ENCODE measurements around the gene ROCK2. TPM values are rescaled to one million over a fixed set of nuclear protein-coding genes. Genes with fewer than 3 reads are reported as not detected.

Gene ROCK2
- total and polyA plus RNA-seq, 2 of the 13 experiments (the other 11 are each of a cell fraction or from before 2014, with no cell fraction given), result 38.1 to 119 TPM

GRCh38 chr2:11365096-11365879 is 20.9 kb upstream of the ROCK2 start (continued):
- TF ChIP-seq ZNF431 (CRISPR knock-in tag; IDR thresholded peaks at IDR 0.05; ENCODE audit: borderline replicate concordance, low read depth) (0 out of 2 replicates have a peak, but pooled peaks have one; percentile 57), ZNF3 (CRISPR knock-in tag; IDR thresholded peaks at IDR 0.05) (no peak), STAT6 (CRISPR knock-in tag; IDR thresholded peaks at IDR 0.05; ENCODE audit: borderline replicate concordance) (no peak), ATF7-NPFF (CRISPR knock-in tag; IDR thresholded peaks at IDR 0.05; ENCODE audit: low read depth) (peak; percentile 64; the same call in 1 of the 2 replicates)
- TF ChIP-seq, protein P1, sequence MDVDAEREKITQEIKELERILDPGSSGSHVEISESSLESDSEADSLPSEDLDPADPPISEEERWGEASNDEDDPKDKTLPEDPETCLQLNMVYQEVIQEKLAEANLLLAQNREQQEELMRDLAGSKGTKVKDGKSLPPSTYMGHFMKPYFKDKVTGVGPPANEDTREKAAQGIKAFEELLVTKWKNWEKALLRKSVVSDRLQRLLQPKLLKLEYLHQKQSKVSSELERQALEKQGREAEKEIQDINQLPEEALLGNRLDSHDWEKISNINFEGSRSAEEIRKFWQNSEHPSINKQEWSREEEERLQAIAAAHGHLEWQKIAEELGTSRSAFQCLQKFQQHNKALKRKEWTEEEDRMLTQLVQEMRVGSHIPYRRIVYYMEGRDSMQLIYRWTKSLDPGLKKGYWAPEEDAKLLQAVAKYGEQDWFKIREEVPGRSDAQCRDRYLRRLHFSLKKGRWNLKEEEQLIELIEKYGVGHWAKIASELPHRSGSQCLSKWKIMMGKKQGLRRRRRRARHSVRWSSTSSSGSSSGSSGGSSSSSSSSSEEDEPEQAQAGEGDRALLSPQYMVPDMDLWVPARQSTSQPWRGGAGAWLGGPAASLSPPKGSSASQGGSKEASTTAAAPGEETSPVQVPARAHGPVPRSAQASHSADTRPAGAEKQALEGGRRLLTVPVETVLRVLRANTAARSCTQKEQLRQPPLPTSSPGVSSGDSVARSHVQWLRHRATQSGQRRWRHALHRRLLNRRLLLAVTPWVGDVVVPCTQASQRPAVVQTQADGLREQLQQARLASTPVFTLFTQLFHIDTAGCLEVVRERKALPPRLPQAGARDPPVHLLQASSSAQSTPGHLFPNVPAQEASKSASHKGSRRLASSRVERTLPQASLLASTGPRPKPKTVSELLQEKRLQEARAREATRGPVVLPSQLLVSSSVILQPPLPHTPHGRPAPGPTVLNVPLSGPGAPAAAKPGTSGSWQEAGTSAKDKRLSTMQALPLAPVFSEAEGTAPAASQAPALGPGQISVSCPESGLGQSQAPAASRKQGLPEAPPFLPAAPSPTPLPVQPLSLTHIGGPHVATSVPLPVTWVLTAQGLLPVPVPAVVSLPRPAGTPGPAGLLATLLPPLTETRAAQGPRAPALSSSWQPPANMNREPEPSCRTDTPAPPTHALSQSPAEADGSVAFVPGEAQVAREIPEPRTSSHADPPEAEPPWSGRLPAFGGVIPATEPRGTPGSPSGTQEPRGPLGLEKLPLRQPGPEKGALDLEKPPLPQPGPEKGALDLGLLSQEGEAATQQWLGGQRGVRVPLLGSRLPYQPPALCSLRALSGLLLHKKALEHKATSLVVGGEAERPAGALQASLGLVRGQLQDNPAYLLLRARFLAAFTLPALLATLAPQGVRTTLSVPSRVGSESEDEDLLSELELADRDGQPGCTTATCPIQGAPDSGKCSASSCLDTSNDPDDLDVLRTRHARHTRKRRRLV (CRISPR knock-in tag; IDR thresholded peaks at IDR 0.05), result no peak

Data from HepG2 (cell line).